HL-60 (cell line): Measurements from ENCODE around the gene MANBA.

Source experiments
- GABPA ChIP-seq: IDR thresholded peaks from 2 replicates; pipeline ENCODE4 v1.6.1; 2012; ENCODE audit warnings: low read depth
- POLR2AphosphoS5 ChIP-seq: IDR thresholded peaks from 2 replicates; pipeline ENCODE4 v1.6.1; 2012; ENCODE audit warnings: low read depth
- SPI1 ChIP-seq: IDR thresholded peaks from 2 replicates; pipeline ENCODE4 v1.6.1; 2012; ENCODE audit warnings: low read depth, mild to moderate bottlenecking, borderline replicate concordance
- TF ChIP-seq, protein P1 (sequence below): IDR thresholded peaks from one replicate; pipeline ENCODE4 v1.5.1; 2011; ENCODE audit warnings: low read length, control low read depth, inconsistent platforms; ENCODE audit not compliant: insufficient read depth
- TF ChIP-seq, protein P2 (sequence below): IDR thresholded peaks from 2 replicates; pipeline ENCODE4 v1.6.1; 2012; ENCODE audit warnings: low read depth; ENCODE audit not compliant: insufficient replicate concordance

DNA sequence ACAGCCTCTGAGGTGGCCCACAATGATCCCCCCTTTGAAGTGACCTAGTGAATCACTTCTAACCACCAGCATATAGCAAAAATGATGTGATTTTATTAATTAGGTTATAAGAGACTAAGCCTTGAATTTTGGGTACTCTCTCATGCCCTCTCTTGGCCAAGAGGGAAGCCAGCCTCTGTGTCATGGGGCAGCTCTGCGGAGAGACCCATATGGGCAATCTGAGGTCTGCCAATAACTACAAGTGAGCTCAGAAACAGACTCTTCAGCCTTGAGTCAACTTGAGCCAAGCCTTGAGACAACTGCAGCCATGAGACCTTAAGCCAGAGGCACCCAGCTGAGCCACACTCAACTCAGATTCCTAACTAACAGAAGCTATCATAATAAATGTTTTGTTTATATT is 45.7 kb downstream of the MANBA start:
- TF ChIP-seq, protein P1, sequence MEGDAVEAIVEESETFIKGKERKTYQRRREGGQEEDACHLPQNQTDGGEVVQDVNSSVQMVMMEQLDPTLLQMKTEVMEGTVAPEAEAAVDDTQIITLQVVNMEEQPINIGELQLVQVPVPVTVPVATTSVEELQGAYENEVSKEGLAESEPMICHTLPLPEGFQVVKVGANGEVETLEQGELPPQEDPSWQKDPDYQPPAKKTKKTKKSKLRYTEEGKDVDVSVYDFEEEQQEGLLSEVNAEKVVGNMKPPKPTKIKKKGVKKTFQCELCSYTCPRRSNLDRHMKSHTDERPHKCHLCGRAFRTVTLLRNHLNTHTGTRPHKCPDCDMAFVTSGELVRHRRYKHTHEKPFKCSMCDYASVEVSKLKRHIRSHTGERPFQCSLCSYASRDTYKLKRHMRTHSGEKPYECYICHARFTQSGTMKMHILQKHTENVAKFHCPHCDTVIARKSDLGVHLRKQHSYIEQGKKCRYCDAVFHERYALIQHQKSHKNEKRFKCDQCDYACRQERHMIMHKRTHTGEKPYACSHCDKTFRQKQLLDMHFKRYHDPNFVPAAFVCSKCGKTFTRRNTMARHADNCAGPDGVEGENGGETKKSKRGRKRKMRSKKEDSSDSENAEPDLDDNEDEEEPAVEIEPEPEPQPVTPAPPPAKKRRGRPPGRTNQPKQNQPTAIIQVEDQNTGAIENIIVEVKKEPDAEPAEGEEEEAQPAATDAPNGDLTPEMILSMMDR, result no peak
- TF ChIP-seq GABPA, result no peak
- TF ChIP-seq, protein P2, sequence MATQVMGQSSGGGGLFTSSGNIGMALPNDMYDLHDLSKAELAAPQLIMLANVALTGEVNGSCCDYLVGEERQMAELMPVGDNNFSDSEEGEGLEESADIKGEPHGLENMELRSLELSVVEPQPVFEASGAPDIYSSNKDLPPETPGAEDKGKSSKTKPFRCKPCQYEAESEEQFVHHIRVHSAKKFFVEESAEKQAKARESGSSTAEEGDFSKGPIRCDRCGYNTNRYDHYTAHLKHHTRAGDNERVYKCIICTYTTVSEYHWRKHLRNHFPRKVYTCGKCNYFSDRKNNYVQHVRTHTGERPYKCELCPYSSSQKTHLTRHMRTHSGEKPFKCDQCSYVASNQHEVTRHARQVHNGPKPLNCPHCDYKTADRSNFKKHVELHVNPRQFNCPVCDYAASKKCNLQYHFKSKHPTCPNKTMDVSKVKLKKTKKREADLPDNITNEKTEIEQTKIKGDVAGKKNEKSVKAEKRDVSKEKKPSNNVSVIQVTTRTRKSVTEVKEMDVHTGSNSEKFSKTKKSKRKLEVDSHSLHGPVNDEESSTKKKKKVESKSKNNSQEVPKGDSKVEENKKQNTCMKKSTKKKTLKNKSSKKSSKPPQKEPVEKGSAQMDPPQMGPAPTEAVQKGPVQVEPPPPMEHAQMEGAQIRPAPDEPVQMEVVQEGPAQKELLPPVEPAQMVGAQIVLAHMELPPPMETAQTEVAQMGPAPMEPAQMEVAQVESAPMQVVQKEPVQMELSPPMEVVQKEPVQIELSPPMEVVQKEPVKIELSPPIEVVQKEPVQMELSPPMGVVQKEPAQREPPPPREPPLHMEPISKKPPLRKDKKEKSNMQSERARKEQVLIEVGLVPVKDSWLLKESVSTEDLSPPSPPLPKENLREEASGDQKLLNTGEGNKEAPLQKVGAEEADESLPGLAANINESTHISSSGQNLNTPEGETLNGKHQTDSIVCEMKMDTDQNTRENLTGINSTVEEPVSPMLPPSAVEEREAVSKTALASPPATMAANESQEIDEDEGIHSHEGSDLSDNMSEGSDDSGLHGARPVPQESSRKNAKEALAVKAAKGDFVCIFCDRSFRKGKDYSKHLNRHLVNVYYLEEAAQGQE, result no peak
- no peak for TF ChIP-seq POLR2AphosphoS5
- no peak for TF ChIP-seq SPI1
